GM04503 (cell line): ENCODE data around the gene SRP14.
A peak's percentile ranks its signal among the peaks of the same experiment; 100 is the strongest.

Experiments used
- DNase-seq: peaks from one replicate; pipeline ENCODE4 v3.0.0-alpha.2; 2012; ENCODE audit warnings: low read depth

Gene SRP14

GRCh38 chr15:40067921-40068624, 29.1 kb upstream of the SRP14 start:
- DNase-seq = no peak

GRCh38 chr15:40066589-40066988, 27.6 kb upstream of the SRP14 start:
- DNase-seq = no peak

- no peak for DNase-seq
Measured at GRCh38 chr15:40065166-40065565, 26.2 kb upstream of the SRP14 start.

- peak; percentile 81 for DNase-seq
Measured at GRCh38 chr15:40064231-40064894, 25.4 kb upstream of the SRP14 start.

- peak; percentile 75 for DNase-seq
Measured at GRCh38 chr15:40063563-40064011, 24.6 kb upstream of the SRP14 start.

GRCh38 chr15:40062816-40063562, 24.0 kb upstream of the SRP14 start:
- DNase-seq = no peak

- no peak for DNase-seq
Measured at GRCh38 chr15:40061212-40061901, 22.4 kb upstream of the SRP14 start.

GRCh38 chr15:40060236-40060961, 21.4 kb upstream of the SRP14 start:
- no peak for DNase-seq

- no peak for DNase-seq
Measured at GRCh38 chr15:40059821-40060220, 20.8 kb upstream of the SRP14 start.

GRCh38 chr15:40058476-40059140, 19.6 kb upstream of the SRP14 start:
- DNase-seq = no peak

GRCh38 chr15:40055576-40056293, 16.8 kb upstream of the SRP14 start:
- DNase-seq = no peak

- DNase-seq = peak; percentile 27
Measured at GRCh38 chr15:40054855-40055575, 16.0 kb upstream of the SRP14 start.

- DNase-seq = no peak
Measured at GRCh38 chr15:40054605-40054854, 15.5 kb upstream of the SRP14 start.

- DNase-seq = no peak
Measured at GRCh38 chr15:40053831-40054604, 15.0 kb upstream of the SRP14 start.

- DNase-seq = no peak
Measured at GRCh38 chr15:40053079-40053830, 14.3 kb upstream of the SRP14 start.

GRCh38 chr15:40052604-40053003, 13.6 kb upstream of the SRP14 start:
- DNase-seq = no peak

GRCh38 chr15:40051616-40052415, 12.8 kb upstream of the SRP14 start:
- DNase-seq = no peak
